ENCODE data around the gene LBP. TPM values are rescaled to one million over a fixed set of nuclear protein-coding genes. Genes with fewer than 3 reads are reported as not detected.
A peak's percentile ranks its signal among the peaks of the same experiment; 100 is the strongest.

LBP gene
- total and polyA plus RNA-seq, 2 of the 13 experiments (the other 11 are each of a cell fraction or from before 2014, with no cell fraction given): 0.07 to 0.20 TPM

DNA sequence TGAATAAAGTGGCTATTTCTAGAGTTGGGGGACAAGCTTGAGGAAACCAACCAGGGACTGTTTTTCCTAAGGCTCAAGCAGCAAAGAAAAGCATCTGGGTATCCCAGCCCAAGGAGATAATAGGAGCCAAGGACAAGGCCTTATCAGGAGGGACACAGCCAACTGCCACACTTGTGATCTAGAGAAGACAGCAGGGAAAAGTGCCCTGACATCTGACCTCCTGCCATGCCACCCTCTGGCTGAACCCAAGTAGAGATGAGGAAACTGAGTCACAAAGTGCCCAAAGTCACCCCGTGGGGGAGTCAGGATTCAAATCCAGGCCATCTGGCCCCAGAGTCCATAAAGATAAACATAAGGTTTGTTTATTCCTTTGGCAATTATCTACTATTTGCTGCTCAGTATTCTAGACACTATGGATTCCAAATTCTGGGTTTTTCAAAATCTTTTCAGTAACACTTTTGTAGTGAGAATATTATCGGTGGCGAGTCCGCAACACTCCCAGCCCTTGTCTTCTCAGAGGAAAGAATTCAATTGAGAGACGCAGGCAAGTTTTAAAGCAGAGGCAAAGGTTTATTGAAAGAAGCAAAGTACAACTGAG lies 3.5 kb upstream of the LBP start:
- Histone ChIP-seq H3K27me3 (ENCODE audit: control insufficient read depth in 1 of 2, insufficient read depth in 2 of 2, low read length in 2 of 2) (peaks cover 0 to 1% of the 10 kb centered on the region in 2 experiments; a peak in 1 of 5 replicates), H4K20me1 (ENCODE audit: insufficient read depth, low read length) (no peaks in the 10 kb centered on the region), H3K36me3 (replicated peaks in 1 of 2; ENCODE audit: control insufficient read depth in 1 of 2, insufficient read depth in 2 of 2, low read length in 2 of 2) (no peaks in the 10 kb centered on the region), H3K4me2 (ENCODE audit: low read depth, low read length) (peak overlapping the region; percentile 97), H3K27ac (ENCODE audit: extremely low read length, insufficient read depth, low read length) (no peak overlapping the region), H3K4me1 (ENCODE audit: insufficient read depth, low read length) (peaks cover 35% of the 10 kb centered on the region), H3K4me3 (replicated peaks in 1 of 3; ENCODE audit: insufficient read depth in 1 of 3, low read depth in 2 of 3, low read length in 3 of 3) (peak overlapping the region; percentile 45 to 65 (median 48)), H2AFZ (ENCODE audit: low read length) (peak overlapping the region; percentile 91), H3K79me2 (ENCODE audit: insufficient read depth, low read length) (no peaks in the 10 kb centered on the region), H3K9ac (ENCODE audit: insufficient read depth, low read depth, low read length) (peak overlapping the region; percentile 15; the same call in 1 of the 2 replicates), H3K9me3 (ENCODE audit: low read length) (peaks cover 10% of the 10 kb centered on the region)
- ChIA-PET CTCF (ENCODE audit: low intra/inter-chr PET ratio, low total read pairs) (no interaction called here), POLR2A (no interaction called here)
- intact Hi-C loops (cut with micrococcal nuclease; ENCODE audit: unreplicated experiment): no loop called here
- no TSS peak for BruUV-seq (replicated peaks)
- 3% methylated on average over 5 of the region's 5 CpGs for WGBS (ENCODE audit: low lambda C conversion rate)
- in situ Hi-C loops (cut with HindIII; ENCODE audit: extremely low pct_ligation_motif_present, low pct_unique_long_range_greater_than_20kb): no loop called here
- no peak for ATAC-seq
- FAIRE-seq: no peak
- DNase-seq (ENCODE audit: low spot score): no peak
- no peak for TF ChIP-seq ZNF3 (CRISPR knock-in tag; IDR thresholded peaks at IDR 0.05)
- TF ChIP-seq, protein P1, sequence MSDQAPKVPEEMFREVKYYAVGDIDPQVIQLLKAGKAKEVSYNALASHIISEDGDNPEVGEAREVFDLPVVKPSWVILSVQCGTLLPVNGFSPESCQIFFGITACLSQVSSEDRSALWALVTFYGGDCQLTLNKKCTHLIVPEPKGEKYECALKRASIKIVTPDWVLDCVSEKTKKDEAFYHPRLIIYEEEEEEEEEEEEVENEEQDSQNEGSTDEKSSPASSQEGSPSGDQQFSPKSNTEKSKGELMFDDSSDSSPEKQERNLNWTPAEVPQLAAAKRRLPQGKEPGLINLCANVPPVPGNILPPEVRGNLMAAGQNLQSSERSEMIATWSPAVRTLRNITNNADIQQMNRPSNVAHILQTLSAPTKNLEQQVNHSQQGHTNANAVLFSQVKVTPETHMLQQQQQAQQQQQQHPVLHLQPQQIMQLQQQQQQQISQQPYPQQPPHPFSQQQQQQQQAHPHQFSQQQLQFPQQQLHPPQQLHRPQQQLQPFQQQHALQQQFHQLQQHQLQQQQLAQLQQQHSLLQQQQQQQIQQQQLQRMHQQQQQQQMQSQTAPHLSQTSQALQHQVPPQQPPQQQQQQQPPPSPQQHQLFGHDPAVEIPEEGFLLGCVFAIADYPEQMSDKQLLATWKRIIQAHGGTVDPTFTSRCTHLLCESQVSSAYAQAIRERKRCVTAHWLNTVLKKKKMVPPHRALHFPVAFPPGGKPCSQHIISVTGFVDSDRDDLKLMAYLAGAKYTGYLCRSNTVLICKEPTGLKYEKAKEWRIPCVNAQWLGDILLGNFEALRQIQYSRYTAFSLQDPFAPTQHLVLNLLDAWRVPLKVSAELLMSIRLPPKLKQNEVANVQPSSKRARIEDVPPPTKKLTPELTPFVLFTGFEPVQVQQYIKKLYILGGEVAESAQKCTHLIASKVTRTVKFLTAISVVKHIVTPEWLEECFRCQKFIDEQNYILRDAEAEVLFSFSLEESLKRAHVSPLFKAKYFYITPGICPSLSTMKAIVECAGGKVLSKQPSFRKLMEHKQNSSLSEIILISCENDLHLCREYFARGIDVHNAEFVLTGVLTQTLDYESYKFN (CRISPR knock-in tag; conservative IDR thresholded peaks at IDR 0.05): 0 out of 2 replicates have a peak, but pooled peaks have one; percentile 22
- TF ChIP-seq THYN1 (CRISPR knock-in tag; IDR thresholded peaks at IDR 0.05; ENCODE audit: borderline replicate concordance, low read depth): 0 out of 2 replicates have a peak, but pooled peaks have one; percentile 93
- TF ChIP-seq CBX2 (IDR thresholded peaks at IDR 0.05; ENCODE audit: low read depth, low read length): no peak
- no peak for TF ChIP-seq CBX2 (CRISPR knock-in tag; IDR thresholded peaks at IDR 0.05; ENCODE audit: low read depth)
- 0 out of 2 replicates have a peak, but pooled peaks have one; percentile 59 for TF ChIP-seq ZNF674 (CRISPR knock-in tag; IDR thresholded peaks at IDR 0.05; ENCODE audit: low read depth)
- no peak for TF ChIP-seq NFYB (CRISPR knock-in tag; IDR thresholded peaks at IDR 0.05)
- no peak for TF ChIP-seq SRF (IDR thresholded peaks at IDR 0.05; ENCODE audit: low read depth, low read length)
- TF ChIP-seq ZNF790 (CRISPR knock-in tag; IDR thresholded peaks at IDR 0.05; ENCODE audit: borderline replicate concordance): 0 out of 2 replicates have a peak, but pooled peaks have one; percentile 83
- 0 out of 2 replicates have a peak, but pooled peaks have one; percentile 17 for TF ChIP-seq NR2F2 (IDR thresholded peaks at IDR 0.05; ENCODE audit: borderline replicate concordance, low read depth)
- TF ChIP-seq, protein P2, sequence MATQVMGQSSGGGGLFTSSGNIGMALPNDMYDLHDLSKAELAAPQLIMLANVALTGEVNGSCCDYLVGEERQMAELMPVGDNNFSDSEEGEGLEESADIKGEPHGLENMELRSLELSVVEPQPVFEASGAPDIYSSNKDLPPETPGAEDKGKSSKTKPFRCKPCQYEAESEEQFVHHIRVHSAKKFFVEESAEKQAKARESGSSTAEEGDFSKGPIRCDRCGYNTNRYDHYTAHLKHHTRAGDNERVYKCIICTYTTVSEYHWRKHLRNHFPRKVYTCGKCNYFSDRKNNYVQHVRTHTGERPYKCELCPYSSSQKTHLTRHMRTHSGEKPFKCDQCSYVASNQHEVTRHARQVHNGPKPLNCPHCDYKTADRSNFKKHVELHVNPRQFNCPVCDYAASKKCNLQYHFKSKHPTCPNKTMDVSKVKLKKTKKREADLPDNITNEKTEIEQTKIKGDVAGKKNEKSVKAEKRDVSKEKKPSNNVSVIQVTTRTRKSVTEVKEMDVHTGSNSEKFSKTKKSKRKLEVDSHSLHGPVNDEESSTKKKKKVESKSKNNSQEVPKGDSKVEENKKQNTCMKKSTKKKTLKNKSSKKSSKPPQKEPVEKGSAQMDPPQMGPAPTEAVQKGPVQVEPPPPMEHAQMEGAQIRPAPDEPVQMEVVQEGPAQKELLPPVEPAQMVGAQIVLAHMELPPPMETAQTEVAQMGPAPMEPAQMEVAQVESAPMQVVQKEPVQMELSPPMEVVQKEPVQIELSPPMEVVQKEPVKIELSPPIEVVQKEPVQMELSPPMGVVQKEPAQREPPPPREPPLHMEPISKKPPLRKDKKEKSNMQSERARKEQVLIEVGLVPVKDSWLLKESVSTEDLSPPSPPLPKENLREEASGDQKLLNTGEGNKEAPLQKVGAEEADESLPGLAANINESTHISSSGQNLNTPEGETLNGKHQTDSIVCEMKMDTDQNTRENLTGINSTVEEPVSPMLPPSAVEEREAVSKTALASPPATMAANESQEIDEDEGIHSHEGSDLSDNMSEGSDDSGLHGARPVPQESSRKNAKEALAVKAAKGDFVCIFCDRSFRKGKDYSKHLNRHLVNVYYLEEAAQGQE (IDR thresholded peaks at IDR 0.05; ENCODE audit: borderline replicate concordance in 1 of 2, low read depth in 1 of 2, low read length in 2 of 2): no peak
- 0 out of 2 replicates have a peak, but pooled peaks have one; percentile 13 for TF ChIP-seq ZFP82 (CRISPR knock-in tag; IDR thresholded peaks at IDR 0.05; ENCODE audit: borderline replicate concordance)
